GM18502 (cell line): ENCODE results near the gene RPL11.
"Not testable (repeated sequence)": the region's sequence is repeated elsewhere in the genome, so short reads cannot be mapped to it uniquely, and the experiment has no call there.

ENCODE experiments used
- ATAC-seq: cut with Tn5 transposase; IDR thresholded peaks from one replicate; pipeline ENCODE4 v1.9.1; 2021; ENCODE audit warnings: mild to moderate bottlenecking; ENCODE audit not compliant: unreplicated experiment, poor library complexity

The RPL11 gene

GRCh38 chr1:23727362-23727811 lies 35.8 kb downstream of the RPL11 start:
- no peak for ATAC-seq

GRCh38 chr1:23732363-23733224 lies 41.0 kb downstream of the RPL11 start:
- no peak for ATAC-seq

- not testable (repeated sequence) for ATAC-seq
Measured at GRCh38 chr1:23733281-23733680, 41.7 kb downstream of the RPL11 start.

GRCh38 chr1:23736437-23737134 lies 45.0 kb downstream of the RPL11 start:
- no peak for ATAC-seq

GRCh38 chr1:23741609-23742008 lies 50.0 kb downstream of the RPL11 start:
- ATAC-seq: no peak

GRCh38 chr1:23742670-23743286 lies 51.2 kb downstream of the RPL11 start:
- ATAC-seq: peak; percentile 14

- ATAC-seq: peak; percentile 72
Measured at GRCh38 chr1:23743287-23744152, 51.9 kb downstream of the RPL11 start, which contains the start of gene ELOA. ELOA (plus strand) TSS chr1:23743471; CDS start chr1:23743504, 33 bp downstream.

GRCh38 chr1:23745515-23745914 lies 53.9 kb downstream of the RPL11 start:
- no peak for ATAC-seq
